GM12878 (cell line): ENCODE measurements around the gene AKAP14. TPM values are rescaled to one million over a fixed set of nuclear protein-coding genes. Genes with fewer than 3 reads are reported as not detected.

Experiments
- ATF3 ChIP-seq: IDR thresholded peaks from 2 replicates; pipeline ENCODE4 v1.6.1; 2011; ENCODE audit warnings: low read depth, mild to moderate bottlenecking, low read length, moderate library complexity, borderline replicate concordance; ENCODE audit errors: extremely low read depth
- BCL11A ChIP-seq: IDR thresholded peaks from 2 replicates; pipeline ENCODE4 v1.6.1; 2011; ENCODE audit warnings: low read depth, low read length
- BRCA1 ChIP-seq: IDR thresholded peaks from 2 replicates; pipeline ENCODE4 v1.6.1; 2011; ENCODE audit warnings: low read depth, low read length, improper control_type of control experiment
- CBX3 ChIP-seq: fragments of 200-600 bp; sonication (generic); IDR thresholded peaks from 2 replicates; pipeline ENCODE4 v1.6.1; 2016; ENCODE audit warnings: low read depth, borderline replicate concordance
- EED ChIP-seq: sonication (generic); IDR thresholded peaks from 2 replicates; pipeline ENCODE4 v1.6.1; 2016; ENCODE audit warnings: antibody characterized with exemption, low read depth
- ELK1 ChIP-seq: IDR thresholded peaks from 2 replicates; pipeline ENCODE4 v1.6.1; 2012; ENCODE audit warnings: low read depth, low read length, improper control_type of control experiment
- EP300 ChIP-seq, 2 experiments: fragments of 150-350 bp in 1 of 2; IDR thresholded peaks; 2 replicates each; pipeline ENCODE4 v1.6.1; 2011 to 2012; ENCODE audit warnings: low read depth in 2 of 2, low read length in 2 of 2, borderline replicate concordance in 1 of 2, improper control_type of control experiment in 1 of 2, inconsistent platforms in 1 of 2; ENCODE audit not compliant: control insufficient read depth in 1 of 2
- ESRRA ChIP-seq: IDR thresholded peaks from 2 replicates; pipeline ENCODE4 v1.6.1; 2012; ENCODE audit warnings: mild to moderate bottlenecking, low read length, improper control_type of control experiment
- FOS ChIP-seq: IDR thresholded peaks from 3 replicates; pipeline ENCODE4 v1.6.1; 2011; ENCODE audit warnings: borderline replicate concordance; ENCODE audit not compliant: insufficient read length; ENCODE audit errors: extremely low read depth
- GATAD2B ChIP-seq: fragments of 450-650 bp; conservative IDR thresholded peaks from 2 replicates; pipeline ENCODE4 v1.6.1; 2017; ENCODE audit warnings: low read depth, mild to moderate bottlenecking, moderate library complexity
- HDAC6 ChIP-seq: fragments of 200-600 bp; sonication (generic); IDR thresholded peaks from one replicate; pipeline ENCODE4 v1.8.0; 2017; ENCODE audit warnings: antibody characterized with exemption; ENCODE audit not compliant: unreplicated experiment
- LARP7 ChIP-seq: fragments of 450-650 bp; IDR thresholded peaks from 2 replicates; pipeline ENCODE4 v1.6.1; 2017; ENCODE audit warnings: mild to moderate bottlenecking
- NR2F1 ChIP-seq: fragments of 450-650 bp; conservative IDR thresholded peaks from 2 replicates; pipeline ENCODE4 v1.6.1; 2017; ENCODE audit warnings: mild to moderate bottlenecking
- NRF1 ChIP-seq: conservative IDR thresholded peaks from 2 replicates; pipeline ENCODE4 v1.6.1; 2011; ENCODE audit warnings: mild to moderate bottlenecking, low read depth, low read length, improper control_type of control experiment
- PAX5 ChIP-seq: IDR thresholded peaks from 2 replicates; pipeline ENCODE4 v1.6.1; 2011; ENCODE audit warnings: low read depth, low read length, borderline replicate concordance
- POLR2AphosphoS5 ChIP-seq: IDR thresholded peaks from 2 replicates; pipeline ENCODE4 v1.6.1; 2011; ENCODE audit warnings: mild to moderate bottlenecking, low read length, inconsistent platforms
- RCOR1 ChIP-seq: conservative IDR thresholded peaks from 2 replicates; pipeline ENCODE4 v1.6.1; 2012; ENCODE audit warnings: low read depth, low read length, improper control_type of control experiment
- RELA ChIP-seq: fragments of 450-650 bp; IDR thresholded peaks from 2 replicates; pipeline ENCODE4 v1.8.0; 2014; ENCODE audit warnings: borderline replicate concordance; ENCODE audit not compliant: partially characterized antibody
- RELB ChIP-seq: fragments of 450-650 bp; IDR thresholded peaks from 2 replicates; pipeline ENCODE4 v1.6.1; 2017; ENCODE audit warnings: low read depth, mild to moderate bottlenecking, moderate library complexity
- SMAD5 ChIP-seq: IDR thresholded peaks from 2 replicates; pipeline ENCODE4 v1.6.1; 2016; ENCODE audit warnings: antibody characterized with exemption, low read depth
- SREBF2 ChIP-seq: IDR thresholded peaks from 2 replicates; pipeline ENCODE4 v1.6.1; 2012; ENCODE audit warnings: mild to moderate bottlenecking, low read length
- TBL1XR1 ChIP-seq: IDR thresholded peaks from 2 replicates; pipeline ENCODE4 v1.6.1; 2012; ENCODE audit warnings: low read depth, low read length, improper control_type of control experiment
- polyA plus RNA-seq, 11 experiments: library from polyadenylated mRNA; depleted of rRNA in 4 of 11; unstranded in 6 of 11; stranded (reverse) in 5 of 11; fragments of >200 nt; fragmentation: Nextera tagmentation in 4 of 11; fragmentation: Illumina TruSeq in 1 of 11; extraction: Ambion mirVana in 4 of 11; extraction: Trizol in 1 of 11; gene quantifications; 1 replicate in 1 of 11; 2 replicates in 10 of 11; pipeline versions ENCODE4 v1.2.1 to v1.2.3, GENCODE V29; 2011 to 2016; ENCODE audit warnings: inconsistent platforms in 2 of 11, missing spikeins in 2 of 11, low read depth in 1 of 11
- total RNA-seq, 4 experiments: library from RNA; depleted of rRNA in 3 of 4; stranded (reverse); fragments of >200 nt in 3 of 4; fragmentation: Illumina TruSeq in 1 of 4; extraction: Trizol in 1 of 4; gene quantifications; 2 replicates each; pipeline versions ENCODE4 v1.2.1 to v1.2.3, GENCODE V29; 2013 to 2021
- TF ChIP-seq, protein P1 (sequence below): fragments of 450-650 bp; formaldehyde crosslinking; IDR thresholded peaks from 2 replicates; pipeline ENCODE4 v1.5.0; 2022; ENCODE audit warnings: mild to moderate bottlenecking, missing genetic modification characterization
- TF ChIP-seq, protein P2 (sequence below): IDR thresholded peaks from 2 replicates; pipeline ENCODE4 v1.6.1; 2012; ENCODE audit warnings: low read depth, low read length, improper control_type of control experiment

The AKAP14 gene
- total and polyA plus RNA-seq, 10 of the 15 experiments (the other 5 are each of a cell fraction or from before 2014, with no cell fraction given): not detected

DNA sequence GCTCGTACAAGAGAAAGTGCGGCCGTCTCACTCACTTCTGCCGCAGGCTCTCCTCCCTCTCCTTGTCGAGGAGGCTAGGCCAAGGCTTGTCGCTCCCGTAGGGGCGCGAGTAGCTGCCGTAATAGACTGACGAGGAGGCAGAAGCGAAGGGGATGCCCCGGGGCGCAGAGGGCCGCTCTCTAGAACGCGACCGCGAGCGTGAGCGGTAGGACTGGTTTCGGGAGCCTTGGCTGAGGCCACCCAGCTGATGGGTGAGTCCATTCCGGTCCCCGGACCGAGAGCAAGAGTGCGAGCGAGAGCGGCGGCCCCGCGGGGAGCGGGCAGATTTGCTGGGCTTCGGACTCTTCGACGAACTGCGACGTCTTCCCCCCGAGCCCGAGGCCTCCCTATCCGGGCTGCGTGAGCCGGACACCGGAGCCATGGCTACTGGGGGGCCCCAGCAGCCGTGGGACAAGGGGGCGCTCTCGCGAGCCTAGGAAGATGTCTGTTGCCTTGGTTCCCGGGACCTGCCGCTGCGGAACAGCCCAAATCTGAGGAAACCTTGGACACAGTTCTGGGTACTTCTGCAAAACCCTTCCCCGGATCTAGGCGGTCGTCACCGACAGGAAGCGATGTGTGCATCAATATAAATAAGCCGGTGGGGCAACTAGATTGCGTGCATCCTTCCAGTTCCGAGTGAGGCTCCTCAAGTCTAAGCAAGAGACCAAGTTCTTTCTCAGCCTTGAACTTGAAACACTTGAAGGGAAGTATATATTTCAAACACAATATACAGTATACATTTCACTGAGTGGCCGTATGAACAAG lies 47.7 kb downstream of the AKAP14 start, which contains the start of gene NKAP (continued):
- TF ChIP-seq, protein P1, sequence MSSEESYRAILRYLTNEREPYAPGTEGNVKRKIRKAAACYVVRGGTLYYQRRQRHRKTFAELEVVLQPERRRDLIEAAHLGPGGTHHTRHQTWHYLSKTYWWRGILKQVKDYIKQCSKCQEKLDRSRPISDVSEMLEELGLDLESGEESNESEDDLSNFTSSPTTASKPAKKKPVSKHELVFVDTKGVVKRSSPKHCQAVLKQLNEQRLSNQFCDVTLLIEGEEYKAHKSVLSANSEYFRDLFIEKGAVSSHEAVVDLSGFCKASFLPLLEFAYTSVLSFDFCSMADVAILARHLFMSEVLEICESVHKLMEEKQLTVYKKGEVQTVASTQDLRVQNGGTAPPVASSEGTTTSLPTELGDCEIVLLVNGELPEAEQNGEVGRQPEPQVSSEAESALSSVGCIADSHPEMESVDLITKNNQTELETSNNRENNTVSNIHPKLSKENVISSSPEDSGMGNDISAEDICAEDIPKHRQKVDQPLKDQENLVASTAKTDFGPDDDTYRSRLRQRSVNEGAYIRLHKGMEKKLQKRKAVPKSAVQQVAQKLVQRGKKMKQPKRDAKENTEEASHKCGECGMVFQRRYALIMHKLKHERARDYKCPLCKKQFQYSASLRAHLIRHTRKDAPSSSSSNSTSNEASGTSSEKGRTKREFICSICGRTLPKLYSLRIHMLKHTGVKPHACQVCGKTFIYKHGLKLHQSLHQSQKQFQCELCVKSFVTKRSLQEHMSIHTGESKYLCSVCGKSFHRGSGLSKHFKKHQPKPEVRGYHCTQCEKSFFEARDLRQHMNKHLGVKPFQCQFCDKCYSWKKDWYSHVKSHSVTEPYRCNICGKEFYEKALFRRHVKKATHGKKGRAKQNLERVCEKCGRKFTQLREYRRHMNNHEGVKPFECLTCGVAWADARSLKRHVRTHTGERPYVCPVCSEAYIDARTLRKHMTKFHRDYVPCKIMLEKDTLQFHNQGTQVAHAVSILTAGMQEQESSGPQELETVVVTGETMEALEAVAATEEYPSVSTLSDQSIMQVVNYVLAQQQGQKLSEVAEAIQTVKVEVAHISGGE (CRISPR knock-in tag): peak; percentile 91
- no peak for TF ChIP-seq BCL11A
- peak; percentile 83 for TF ChIP-seq LARP7
- TF ChIP-seq, protein P2, sequence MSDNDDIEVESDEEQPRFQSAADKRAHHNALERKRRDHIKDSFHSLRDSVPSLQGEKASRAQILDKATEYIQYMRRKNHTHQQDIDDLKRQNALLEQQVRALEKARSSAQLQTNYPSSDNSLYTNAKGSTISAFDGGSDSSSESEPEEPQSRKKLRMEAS: no peak
- no peak for TF ChIP-seq FOS
- 0 out of 2 replicates have a peak, but pooled peaks have one; percentile 41 for TF ChIP-seq GATAD2B
- TF ChIP-seq ATF3: no peak
- TF ChIP-seq CBX3: no peak
- no peak for TF ChIP-seq TBL1XR1
- TF ChIP-seq EED: no peak
- TF ChIP-seq RELA: no peak
- peak; percentile 82 for TF ChIP-seq RELB
- TF ChIP-seq POLR2AphosphoS5: peak; percentile 63
- TF ChIP-seq SMAD5: 0 out of 2 replicates have a peak, but pooled peaks have one; percentile 30
- no peak for TF ChIP-seq PAX5
- no peak for TF ChIP-seq RCOR1
- no peak for TF ChIP-seq SREBF2
- TF ChIP-seq NRF1: no peak
- no peak for TF ChIP-seq NR2F1
- TF ChIP-seq ELK1: no peak
- TF ChIP-seq HDAC6: no peak
- TF ChIP-seq ESRRA: no peak
- TF ChIP-seq BRCA1: no peak; the same call in 1 of the 2 replicates
- no peak for TF ChIP-seq EP300 (IDR thresholded peaks at IDR 0.05; ENCODE audit: borderline replicate concordance in 1 of 2, control insufficient read depth in 1 of 2, low read depth in 2 of 2, low read length in 2 of 2)
